PC-9 (cell line): ENCODE data around the gene KIF2C.

Experiments used
- CTCF ChIP-seq: fragments of 200-600 bp; sonication (generic); conservative IDR thresholded peaks from 2 replicates; pipeline ENCODE4 v1.6.1; 2017; ENCODE audit warnings: mixed run types, antibody characterized with exemption, mild to moderate bottlenecking, moderate library complexity
- EZH2 ChIP-seq: fragments of 200-600 bp; sonication (generic); IDR thresholded peaks from 2 replicates; pipeline ENCODE4 v1.8.0; 2017; ENCODE audit warnings: antibody characterized with exemption, low read depth

GRCh38 chr1:44694863-44695478 lies 44.7 kb upstream of the KIF2C start:
- TF ChIP-seq CTCF (no peak), EZH2 (no peak)
